ENCODE measurements around the gene PDCL2.
"Not testable (repeated sequence)": the region's sequence is repeated elsewhere in the genome, so short reads cannot be mapped to it uniquely, and the experiment has no call there.

PDCL2 gene

DNA sequence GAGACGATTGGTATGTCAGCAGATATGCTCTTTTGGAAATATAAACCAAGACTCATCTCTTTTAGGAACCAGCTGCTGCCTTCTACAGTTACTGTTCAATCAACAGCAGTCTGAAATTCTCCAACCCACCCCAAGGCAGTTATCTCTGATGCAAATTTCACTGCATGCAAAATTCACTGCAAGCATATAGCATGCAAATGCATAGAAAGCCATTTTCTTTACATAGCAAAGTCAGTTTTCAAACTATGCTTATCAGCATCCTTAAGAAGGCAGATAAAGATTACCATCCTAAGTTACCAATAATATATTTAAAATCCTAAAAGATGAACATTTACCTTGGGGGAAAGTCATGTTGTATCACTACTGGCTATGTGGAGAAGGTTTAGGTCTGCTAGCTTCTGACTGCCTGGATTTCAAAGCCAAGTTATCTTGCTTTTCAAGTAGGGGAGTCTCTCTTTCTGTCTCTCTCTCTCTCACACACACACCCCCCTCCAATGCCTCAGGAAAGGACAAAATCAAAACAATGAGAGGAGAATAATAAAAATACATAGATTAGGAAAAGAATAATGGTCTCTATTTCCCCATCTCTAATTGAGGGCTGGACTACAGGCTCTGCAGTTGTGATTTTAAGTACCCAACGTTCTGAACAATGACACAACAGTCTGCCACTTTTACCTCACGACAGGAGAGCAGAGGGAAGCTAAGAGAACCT, 42.5 kb upstream of the PDCL2 start:
- TF ChIP-seq MYC (IDR thresholded peaks at IDR 0.05; ENCODE audit: low read depth, low read length): no peak
- TF ChIP-seq POLR2A (IDR thresholded peaks at IDR 0.05; ENCODE audit: extremely low read depth, insufficient read length): no peak
- TF ChIP-seq, protein P1, sequence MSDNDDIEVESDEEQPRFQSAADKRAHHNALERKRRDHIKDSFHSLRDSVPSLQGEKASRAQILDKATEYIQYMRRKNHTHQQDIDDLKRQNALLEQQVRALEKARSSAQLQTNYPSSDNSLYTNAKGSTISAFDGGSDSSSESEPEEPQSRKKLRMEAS (IDR thresholded peaks at IDR 0.05; ENCODE audit: low read depth, low read length): no peak
- TF ChIP-seq, protein P2, sequence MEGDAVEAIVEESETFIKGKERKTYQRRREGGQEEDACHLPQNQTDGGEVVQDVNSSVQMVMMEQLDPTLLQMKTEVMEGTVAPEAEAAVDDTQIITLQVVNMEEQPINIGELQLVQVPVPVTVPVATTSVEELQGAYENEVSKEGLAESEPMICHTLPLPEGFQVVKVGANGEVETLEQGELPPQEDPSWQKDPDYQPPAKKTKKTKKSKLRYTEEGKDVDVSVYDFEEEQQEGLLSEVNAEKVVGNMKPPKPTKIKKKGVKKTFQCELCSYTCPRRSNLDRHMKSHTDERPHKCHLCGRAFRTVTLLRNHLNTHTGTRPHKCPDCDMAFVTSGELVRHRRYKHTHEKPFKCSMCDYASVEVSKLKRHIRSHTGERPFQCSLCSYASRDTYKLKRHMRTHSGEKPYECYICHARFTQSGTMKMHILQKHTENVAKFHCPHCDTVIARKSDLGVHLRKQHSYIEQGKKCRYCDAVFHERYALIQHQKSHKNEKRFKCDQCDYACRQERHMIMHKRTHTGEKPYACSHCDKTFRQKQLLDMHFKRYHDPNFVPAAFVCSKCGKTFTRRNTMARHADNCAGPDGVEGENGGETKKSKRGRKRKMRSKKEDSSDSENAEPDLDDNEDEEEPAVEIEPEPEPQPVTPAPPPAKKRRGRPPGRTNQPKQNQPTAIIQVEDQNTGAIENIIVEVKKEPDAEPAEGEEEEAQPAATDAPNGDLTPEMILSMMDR (IDR thresholded peaks at IDR 0.05; ENCODE audit: low read depth, low read length): no peak
- no peak for DNase-seq (ENCODE audit: low read depth)
- H3K4me3 ChIP-seq (ENCODE audit: low read depth, low read length): no peak overlapping the region

GRCh38 chr4:55633903-55634302, 41.9 kb upstream of the PDCL2 start:
- no peak overlapping the region for H3K4me3 ChIP-seq (ENCODE audit: low read depth, low read length)
- TF ChIP-seq, protein P2 (IDR thresholded peaks at IDR 0.05; ENCODE audit: low read depth, low read length): no peak
- no peak for DNase-seq (ENCODE audit: low read depth)

- TF ChIP-seq, protein P2 (IDR thresholded peaks at IDR 0.05; ENCODE audit: low read depth, low read length): no peak
- TF ChIP-seq MYC (IDR thresholded peaks at IDR 0.05; ENCODE audit: low read depth, low read length): no peak
- TF ChIP-seq, protein P1 (IDR thresholded peaks at IDR 0.05; ENCODE audit: low read depth, low read length): no peak
- no peak for TF ChIP-seq POLR2A (IDR thresholded peaks at IDR 0.05; ENCODE audit: extremely low read depth, insufficient read length)
- DNase-seq (ENCODE audit: low read depth): no peak
- H3K4me3 ChIP-seq (ENCODE audit: low read depth, low read length): no peak overlapping the region
Observed at GRCh38 chr4:55625835-55626234, 33.8 kb upstream of the PDCL2 start.

DNA sequence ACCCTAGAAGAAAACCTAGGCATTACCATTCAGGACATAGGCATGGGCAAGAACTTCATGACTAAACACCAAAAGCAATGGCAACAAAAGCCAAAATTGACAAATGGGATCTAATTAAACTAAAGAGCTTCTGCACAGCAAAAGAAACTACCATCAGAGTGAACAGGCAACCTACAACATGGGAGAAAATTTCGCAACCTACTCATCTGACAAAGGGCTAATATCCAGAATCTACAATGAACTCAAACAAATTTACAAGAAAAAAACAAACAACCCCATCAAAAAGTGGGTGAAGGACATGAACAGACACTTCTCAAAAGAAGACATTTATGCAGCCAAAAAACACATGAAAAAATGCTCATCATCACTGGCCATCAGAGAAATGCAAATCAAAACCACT, 32.0 kb upstream of the PDCL2 start:
- H3K4me3 ChIP-seq (ENCODE audit: low read depth, low read length); DNase-seq (ENCODE audit: low read depth): not testable (repeated sequence)

DNA sequence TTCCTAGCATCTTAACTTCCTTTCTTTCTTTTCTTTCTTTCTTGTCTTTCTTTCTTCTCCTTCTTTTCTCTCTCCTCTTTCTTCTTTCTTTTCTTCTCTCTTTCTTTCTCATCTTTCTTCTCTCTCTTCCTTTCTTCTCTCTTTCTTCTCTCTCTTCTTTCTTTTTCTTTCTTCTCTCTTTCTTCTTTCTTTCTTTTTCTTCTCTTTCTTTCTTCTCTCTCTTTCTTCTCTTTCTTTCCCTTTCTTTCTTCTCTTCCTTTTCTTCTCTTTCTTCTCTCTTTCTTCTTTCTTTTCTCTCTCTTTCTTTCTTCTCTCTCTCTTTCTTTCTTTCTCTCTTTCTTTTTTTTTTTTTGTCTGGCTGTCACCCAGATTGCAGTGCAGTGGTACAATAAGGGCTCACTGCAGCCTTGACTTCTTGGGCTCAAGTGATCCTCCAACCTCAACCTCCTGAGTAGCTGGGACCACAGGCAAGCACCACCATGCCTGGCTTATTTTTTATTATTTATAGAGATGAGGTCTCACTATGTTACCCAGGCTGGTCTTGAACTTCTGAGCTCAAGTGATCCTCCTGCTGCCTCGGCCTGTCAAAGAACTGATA, 26.6 kb upstream of the PDCL2 start:
- H3K4me3 ChIP-seq (ENCODE audit: low read depth, low read length): no peak overlapping the region
- no peak for DNase-seq (ENCODE audit: low read depth)
- TF ChIP-seq MYC (IDR thresholded peaks at IDR 0.05; ENCODE audit: low read depth, low read length): no peak
- TF ChIP-seq, protein P1 (IDR thresholded peaks at IDR 0.05; ENCODE audit: low read depth, low read length): no peak
- no peak for TF ChIP-seq POLR2A (IDR thresholded peaks at IDR 0.05; ENCODE audit: extremely low read depth, insufficient read length)
- TF ChIP-seq, protein P2 (IDR thresholded peaks at IDR 0.05; ENCODE audit: low read depth, low read length): no peak

DNA sequence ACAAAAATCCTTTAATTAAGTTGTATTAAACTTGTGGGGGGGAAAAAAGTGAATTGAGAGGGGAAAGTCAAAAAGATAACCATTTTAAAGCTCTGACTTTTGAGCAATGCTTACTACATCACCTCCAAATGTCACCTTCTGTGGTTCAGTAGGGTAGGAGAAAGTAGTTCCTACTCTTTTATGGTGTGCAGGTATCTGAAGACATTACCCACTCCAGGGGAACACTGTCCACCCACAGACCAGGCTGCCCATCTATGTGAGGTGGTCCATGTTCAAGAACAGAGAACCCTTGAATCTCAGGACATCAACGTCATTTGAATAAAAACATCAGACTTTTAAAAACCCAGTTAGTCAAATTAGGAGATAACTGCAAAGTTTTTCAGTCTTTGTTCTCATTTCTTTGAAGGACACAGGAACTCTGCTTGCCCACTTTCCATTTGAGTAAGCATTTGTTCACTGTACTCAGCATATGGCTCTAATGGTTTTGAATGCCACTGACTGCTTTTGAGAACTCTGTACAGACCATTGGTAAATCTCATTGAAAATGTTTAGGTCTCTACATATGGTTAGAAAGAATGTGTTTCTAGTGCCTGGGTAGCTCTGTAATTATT, 25.6 kb upstream of the PDCL2 start:
- TF ChIP-seq, protein P1 (IDR thresholded peaks at IDR 0.05; ENCODE audit: low read depth, low read length): no peak
- TF ChIP-seq, protein P2 (IDR thresholded peaks at IDR 0.05; ENCODE audit: low read depth, low read length): no peak
- TF ChIP-seq MYC (IDR thresholded peaks at IDR 0.05; ENCODE audit: low read depth, low read length): no peak
- no peak for TF ChIP-seq POLR2A (IDR thresholded peaks at IDR 0.05; ENCODE audit: extremely low read depth, insufficient read length)
- H3K4me3 ChIP-seq (ENCODE audit: low read depth, low read length): no peak overlapping the region
- no peak for DNase-seq (ENCODE audit: low read depth)

Measured in NB4 (cell line).